OCI-LY1 (cell line): ENCODE measurements around the gene FAT4.

ENCODE experiments used
- H2AFZ ChIP-seq: fragments of 200-600 bp; sonication (generic), shearing (Covaris generic); 2 replicates; pipeline ENCODE4 v1.6.0; 2014; ENCODE audit warnings: antibody characterized with exemption, mild to moderate bottlenecking, low read length
- H3F3A ChIP-seq: fragments of 200-600 bp; sonication (generic), shearing (Covaris generic); 2 replicates; pipeline ENCODE4 v1.6.0; 2014; ENCODE audit warnings: mild to moderate bottlenecking, antibody characterized with exemption, low read length, moderate library complexity; ENCODE audit not compliant: insufficient read depth
- H3K27ac ChIP-seq: fragments of 200-600 bp; sonication (generic); 2 replicates; pipeline ENCODE4 v1.5.1; 2014; ENCODE audit warnings: low read length, mixed run types, mild to moderate bottlenecking, low read depth; ENCODE audit not compliant: poor library complexity, severe bottlenecking
- H3K27me3 ChIP-seq: fragments of 200-600 bp; sonication (generic); 2 replicates; pipeline ENCODE4 v1.6.0; 2014; ENCODE audit warnings: antibody characterized with exemption, mild to moderate bottlenecking, low read length, moderate library complexity; ENCODE audit not compliant: insufficient read depth
- H3K36me3 ChIP-seq: fragments of 200-600 bp; sonication (generic); 2 replicates; pipeline ENCODE4 v1.6.1; 2014; ENCODE audit warnings: mild to moderate bottlenecking, antibody characterized with exemption, low read length, moderate library complexity, mixed read lengths; ENCODE audit not compliant: insufficient read depth
- H3K4me1 ChIP-seq: fragments of 200-600 bp; sonication (generic); 2 replicates; pipeline ENCODE4 v1.5.1; 2014; ENCODE audit warnings: mild to moderate bottlenecking, low read length, moderate library complexity; ENCODE audit not compliant: insufficient read depth, severe bottlenecking
- H3K4me2 ChIP-seq: fragments of 200-600 bp; sonication (generic), shearing (Covaris generic); 2 replicates; pipeline ENCODE4 v1.6.1; 2014; ENCODE audit warnings: low read length
- H3K4me3 ChIP-seq: fragments of 200-600 bp; sonication (generic); 2 replicates; pipeline ENCODE4 v1.5.1; 2014; ENCODE audit warnings: low read length, low read depth, mild to moderate bottlenecking, mixed read lengths; ENCODE audit not compliant: poor library complexity, severe bottlenecking
- H3K79me2 ChIP-seq: fragments of 200-600 bp; shearing (Covaris generic); 2 replicates; pipeline ENCODE4 v1.6.1; 2016; ENCODE audit warnings: mixed run types, low read length, mixed read lengths; ENCODE audit not compliant: insufficient read depth
- H3K9ac ChIP-seq: fragments of 200-600 bp; sonication (generic), shearing (Covaris generic); 2 replicates; pipeline ENCODE4 v1.6.1; 2014; ENCODE audit warnings: mild to moderate bottlenecking, low read length, mixed read lengths
- H3K9me2 ChIP-seq: fragments of 200-600 bp; sonication (generic), shearing (Covaris generic); 2 replicates; pipeline ENCODE4 v1.6.1; 2014; ENCODE audit warnings: low read depth, mild to moderate bottlenecking, low read length, mixed read lengths
- H3K9me3 ChIP-seq: fragments of 200-600 bp; shearing (Covaris generic); 2 replicates; pipeline ENCODE4 v1.6.1; 2014; ENCODE audit warnings: low read length, mixed read lengths
- H4K20me1 ChIP-seq: fragments of 200-600 bp; sonication (generic), shearing (Covaris generic); 2 replicates; pipeline ENCODE4 v1.6.0; 2016; ENCODE audit warnings: mild to moderate bottlenecking, low read length; ENCODE audit not compliant: insufficient read depth
- EZH2 ChIP-seq: fragments of 200-600 bp; sonication (generic), shearing (Covaris generic); IDR thresholded peaks from 2 replicates; pipeline ENCODE4 v1.8.0; 2017; ENCODE audit warnings: borderline replicate concordance, mixed run types, mild to moderate bottlenecking, antibody characterized with exemption, low read length, moderate library complexity, mixed read lengths
- TF ChIP-seq, protein P1 (sequence below): fragments of 200-600 bp; sonication (generic), shearing (Covaris generic); IDR thresholded peaks from 2 replicates; pipeline ENCODE4 v1.5.1; 2017; ENCODE audit warnings: mild to moderate bottlenecking, antibody characterized with exemption, low read length, moderate library complexity, mixed read lengths

FAT4 gene

DNA sequence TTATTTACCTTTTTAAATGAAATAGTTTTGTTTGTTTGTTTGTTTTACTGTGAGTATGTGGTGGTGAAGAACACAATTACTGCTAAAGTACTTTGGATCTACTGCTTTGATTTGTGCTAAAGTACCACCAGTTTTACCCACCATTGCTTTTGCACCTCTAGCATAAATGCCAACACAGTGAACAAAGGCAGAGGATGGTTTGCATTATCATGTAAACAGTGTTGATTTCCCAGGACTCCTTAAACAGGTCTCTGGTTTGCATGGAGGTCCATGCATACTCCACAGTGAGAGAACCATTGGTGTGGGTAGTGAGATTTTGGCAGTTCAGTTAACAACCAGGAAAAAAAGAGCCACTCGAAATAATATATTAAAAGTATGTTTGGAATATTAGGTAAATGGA, 11.0 kb downstream of the FAT4 start:
- no peaks in the 10 kb centered on the region for H3K4me1 ChIP-seq
- no peak overlapping the region for H3K4me3 ChIP-seq
- H3K4me2 ChIP-seq, result no peak overlapping the region
- H3K36me3 ChIP-seq, result no peaks in the 10 kb centered on the region
- H4K20me1 ChIP-seq, result no peaks in the 10 kb centered on the region
- no peaks in the 10 kb centered on the region for H3K27me3 ChIP-seq
- no peaks in the 10 kb centered on the region for H3K9me2 ChIP-seq
- H3K79me2 ChIP-seq, result no peaks in the 10 kb centered on the region
- no peak overlapping the region for H3K27ac ChIP-seq
- H3K9ac ChIP-seq, result no peak overlapping the region
- no peaks in the 10 kb centered on the region for H3F3A ChIP-seq
- H3K9me3 ChIP-seq, result no peaks in the 10 kb centered on the region
- TF ChIP-seq EZH2, result no peak
- TF ChIP-seq, protein P1, sequence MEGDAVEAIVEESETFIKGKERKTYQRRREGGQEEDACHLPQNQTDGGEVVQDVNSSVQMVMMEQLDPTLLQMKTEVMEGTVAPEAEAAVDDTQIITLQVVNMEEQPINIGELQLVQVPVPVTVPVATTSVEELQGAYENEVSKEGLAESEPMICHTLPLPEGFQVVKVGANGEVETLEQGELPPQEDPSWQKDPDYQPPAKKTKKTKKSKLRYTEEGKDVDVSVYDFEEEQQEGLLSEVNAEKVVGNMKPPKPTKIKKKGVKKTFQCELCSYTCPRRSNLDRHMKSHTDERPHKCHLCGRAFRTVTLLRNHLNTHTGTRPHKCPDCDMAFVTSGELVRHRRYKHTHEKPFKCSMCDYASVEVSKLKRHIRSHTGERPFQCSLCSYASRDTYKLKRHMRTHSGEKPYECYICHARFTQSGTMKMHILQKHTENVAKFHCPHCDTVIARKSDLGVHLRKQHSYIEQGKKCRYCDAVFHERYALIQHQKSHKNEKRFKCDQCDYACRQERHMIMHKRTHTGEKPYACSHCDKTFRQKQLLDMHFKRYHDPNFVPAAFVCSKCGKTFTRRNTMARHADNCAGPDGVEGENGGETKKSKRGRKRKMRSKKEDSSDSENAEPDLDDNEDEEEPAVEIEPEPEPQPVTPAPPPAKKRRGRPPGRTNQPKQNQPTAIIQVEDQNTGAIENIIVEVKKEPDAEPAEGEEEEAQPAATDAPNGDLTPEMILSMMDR, result no peak
- no peak overlapping the region for H2AFZ ChIP-seq

- Histone ChIP-seq H4K20me1 (no peaks in the 10 kb centered on the region), H3K4me3 (no peak overlapping the region), H3K4me2 (no peak overlapping the region), H3K27ac (no peak overlapping the region), H3K27me3 (no peaks in the 10 kb centered on the region), H3F3A (no peaks in the 10 kb centered on the region), H2AFZ (no peak overlapping the region), H3K9ac (no peak overlapping the region), H3K9me2 (no peaks in the 10 kb centered on the region), H3K9me3 (no peaks in the 10 kb centered on the region), H3K79me2 (no peaks in the 10 kb centered on the region), H3K36me3 (no peaks in the 10 kb centered on the region), H3K4me1 (no peaks in the 10 kb centered on the region)
- TF ChIP-seq EZH2, result no peak
- TF ChIP-seq, protein P1, result no peak
Observed at GRCh38 chr4:125331116-125331515, 16.4 kb downstream of the FAT4 start.

DNA sequence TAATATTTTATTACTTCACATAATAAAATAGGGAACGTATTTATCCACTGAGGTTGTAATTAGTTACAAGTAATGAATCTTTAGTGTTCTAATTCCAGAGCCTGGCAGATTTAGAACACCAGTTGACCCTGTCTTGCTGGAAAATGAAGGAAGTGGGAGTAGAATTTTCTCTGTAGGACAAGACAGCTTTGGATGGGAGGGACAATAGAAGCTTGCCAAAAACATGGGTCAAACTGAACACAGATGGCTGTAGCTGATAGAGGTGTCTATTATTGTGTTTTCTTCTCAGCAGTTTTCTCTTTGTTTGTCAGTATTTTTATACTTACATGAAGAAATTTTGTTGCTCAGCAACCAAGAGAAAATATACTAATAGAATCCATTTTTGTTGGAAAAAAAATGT, 20.2 kb downstream of the FAT4 start:
- Histone ChIP-seq H3K36me3 (no peaks in the 10 kb centered on the region), H3F3A (no peaks in the 10 kb centered on the region), H2AFZ (no peak overlapping the region), H3K4me2 (no peak overlapping the region), H4K20me1 (no peaks in the 10 kb centered on the region), H3K27ac (no peak overlapping the region), H3K9me2 (no peaks in the 10 kb centered on the region; the same call in 1 of the 2 replicates), H3K27me3 (no peaks in the 10 kb centered on the region), H3K4me1 (no peaks in the 10 kb centered on the region), H3K9ac (no peak overlapping the region), H3K4me3 (no peak overlapping the region), H3K9me3 (no peaks in the 10 kb centered on the region), H3K79me2 (no peaks in the 10 kb centered on the region)
- TF ChIP-seq, protein P1, result no peak
- TF ChIP-seq EZH2, result no peak
